A673 (cell line): Measurements from ENCODE around the gene NFILZ. TPM values are rescaled to one million over a fixed set of nuclear protein-coding genes. Genes with fewer than 3 reads are reported as not detected.

Source experiments
- BruUV-seq: library from RNA; stranded (reverse); fragments of 400-500 nt; replicated peaks from 2 replicates; lab custom pipeline; 2021; lab: Mats Ljungman, UMichigan
- CTCF ChIA-PET: fragments of 300-600 bp; sonication (Branson Sonifier 250); formaldehyde crosslinking; loops from one replicate; lab custom pipeline; 2022; ENCODE audit warnings: antibody characterized with exemption; lab: Charles Lee
- POLR2A ChIA-PET: fragments of 300-600 bp; sonication (Branson Sonifier 250); formaldehyde crosslinking; loops from one replicate; lab custom pipeline; 2022; ENCODE audit warnings: antibody characterized with exemption; ENCODE audit not compliant: low non-redundant PET; lab: Charles Lee
- DNase-seq: peaks from one replicate; pipeline ENCODE4 v3.0.0-alpha.2; 2015; ENCODE audit warnings: low spot score
- H3K27ac ChIP-seq: fragments of 200-600 bp; sonication (generic); 2 replicates; pipeline ENCODE4 v1.5.1; 2016; ENCODE audit warnings: mixed run types, low read depth, mild to moderate bottlenecking, mixed read lengths, antibody characterized with exemption, low read length; ENCODE audit not compliant: poor library complexity, severe bottlenecking
- H3K27me3 ChIP-seq: fragments of 200-600 bp; sonication (generic); replicated peaks from 2 replicates; pipeline ENCODE4 v1.6.1; 2017; ENCODE audit warnings: mixed run types, low read depth, mild to moderate bottlenecking, mixed read lengths, antibody characterized with exemption, low read length; ENCODE audit not compliant: insufficient read depth, poor library complexity
- H3K36me3 ChIP-seq: fragments of 200-600 bp; sonication (generic); 2 replicates; pipeline ENCODE4 v1.6.1; 2016; ENCODE audit warnings: mixed run types, mild to moderate bottlenecking, mixed read lengths, antibody characterized with exemption, low read length; ENCODE audit not compliant: insufficient read depth, poor library complexity, severe bottlenecking
- H3K4me1 ChIP-seq: fragments of 200-600 bp; sonication (generic); 2 replicates; pipeline ENCODE4 v1.6.1; 2017; ENCODE audit warnings: mixed run types, mild to moderate bottlenecking, mixed read lengths, antibody characterized with exemption, low read length; ENCODE audit not compliant: insufficient read depth, poor library complexity, severe bottlenecking
- H3K4me3 ChIP-seq: fragments of 200-600 bp; sonication (generic); 2 replicates; pipeline ENCODE4 v1.5.1; 2016; ENCODE audit warnings: low read depth, mixed run types, mild to moderate bottlenecking, mixed read lengths, low read length; ENCODE audit not compliant: poor library complexity, severe bottlenecking
- H3K9me3 ChIP-seq: fragments of 200-600 bp; sonication (generic); 2 replicates; pipeline ENCODE4 v1.6.1; 2016; ENCODE audit warnings: mixed run types, low read depth, mild to moderate bottlenecking, mixed read lengths, antibody characterized with exemption, low read length; ENCODE audit not compliant: poor library complexity, severe bottlenecking
- CTCF ChIP-seq: fragments of 300-800, 200-600 bp; sonication (generic); conservative IDR thresholded peaks from 2 replicates; pipeline ENCODE4 v1.5.1; 2017; ENCODE audit warnings: low read depth, mild to moderate bottlenecking, antibody characterized with exemption, low read length, moderate library complexity, mixed read lengths
- EZH2 ChIP-seq: fragments of 200-600 bp; sonication (generic); IDR thresholded peaks from 2 replicates; pipeline ENCODE4 v1.6.1; 2017; ENCODE audit warnings: borderline replicate concordance, low read depth, mild to moderate bottlenecking, mixed read lengths, antibody characterized with exemption, low read length; ENCODE audit not compliant: poor library complexity, severe bottlenecking
- intact Hi-C: fragments of 100-400 bp; cut with micrococcal nuclease; formaldehyde crosslinking; loops from one replicate; pipeline ENCODE4 v1.10.0; 2022; ENCODE audit not compliant: unreplicated experiment
- total RNA-seq: library from RNA; stranded (reverse); gene quantifications from 2 replicates; pipeline ENCODE4 v1.2.3, GENCODE V29; 2021

Gene NFILZ
- total RNA-seq, 1 experiment from 2014 or later: not detected

GRCh38 chr19:8655340-8655709 is 24.9 kb downstream of the NFILZ start:
- ChIA-PET POLR2A (no interaction called here), CTCF (interaction anchor here (1.8 kb wide), 1 partner anchor 39 kb away, joined by 12 read pairs; no protein-coding TSS in a partner anchor)
- H3K36me3 ChIP-seq: no peaks in the 10 kb centered on the region
- no peaks in the 10 kb centered on the region for H3K4me1 ChIP-seq
- BruUV-seq: no TSS peak
- H3K9me3 ChIP-seq: no peaks in the 10 kb centered on the region
- H3K27me3 ChIP-seq: no peaks in the 10 kb centered on the region
- no peak overlapping the region for H3K4me3 ChIP-seq
- TF ChIP-seq CTCF: no peak
- TF ChIP-seq EZH2: no peak
- intact Hi-C loops: loop anchor here (2.0 kb wide), 1 partner anchor 423 kb away; no protein-coding TSS in a partner anchor
- no peak for DNase-seq
- H3K27ac ChIP-seq: no peak overlapping the region

GRCh38 chr19:8657869-8658268 is 27.4 kb downstream of the NFILZ start:
- CTCF ChIA-PET: no interaction called here
- intact Hi-C loops: no loop called here
- no TSS peak for BruUV-seq
- H3K4me1 ChIP-seq: no peaks in the 10 kb centered on the region
- H3K27ac ChIP-seq: no peak overlapping the region
- no peaks in the 10 kb centered on the region for H3K27me3 ChIP-seq
- POLR2A ChIA-PET: no interaction called here
- no peaks in the 10 kb centered on the region for H3K36me3 ChIP-seq
- no peaks in the 10 kb centered on the region for H3K9me3 ChIP-seq
- no peak for TF ChIP-seq EZH2
- no peak for TF ChIP-seq CTCF
- no peak overlapping the region for H3K4me3 ChIP-seq
- DNase-seq: no peak

GRCh38 chr19:8659905-8660304 is 29.5 kb downstream of the NFILZ start:
- Histone ChIP-seq H3K9me3 (no peaks in the 10 kb centered on the region), H3K27me3 (no peaks in the 10 kb centered on the region), H3K36me3 (no peaks in the 10 kb centered on the region), H3K4me1 (peaks cover 8% of the 10 kb centered on the region), H3K4me3 (no peak overlapping the region), H3K27ac (no peak overlapping the region)
- TF ChIP-seq EZH2 (no peak), CTCF (no peak)
- no TSS peak for BruUV-seq
- intact Hi-C loops: no loop called here
- ChIA-PET POLR2A (no interaction called here), CTCF (no interaction called here)
- no peak for DNase-seq
